ENCODE data around the gene ZNF610. TPM values are rescaled to one million over a fixed set of nuclear protein-coding genes. Genes with fewer than 3 reads are reported as not detected.

The ZNF610 gene
- polyA plus RNA-seq, 1 experiment, result 1.4 TPM

DNA sequence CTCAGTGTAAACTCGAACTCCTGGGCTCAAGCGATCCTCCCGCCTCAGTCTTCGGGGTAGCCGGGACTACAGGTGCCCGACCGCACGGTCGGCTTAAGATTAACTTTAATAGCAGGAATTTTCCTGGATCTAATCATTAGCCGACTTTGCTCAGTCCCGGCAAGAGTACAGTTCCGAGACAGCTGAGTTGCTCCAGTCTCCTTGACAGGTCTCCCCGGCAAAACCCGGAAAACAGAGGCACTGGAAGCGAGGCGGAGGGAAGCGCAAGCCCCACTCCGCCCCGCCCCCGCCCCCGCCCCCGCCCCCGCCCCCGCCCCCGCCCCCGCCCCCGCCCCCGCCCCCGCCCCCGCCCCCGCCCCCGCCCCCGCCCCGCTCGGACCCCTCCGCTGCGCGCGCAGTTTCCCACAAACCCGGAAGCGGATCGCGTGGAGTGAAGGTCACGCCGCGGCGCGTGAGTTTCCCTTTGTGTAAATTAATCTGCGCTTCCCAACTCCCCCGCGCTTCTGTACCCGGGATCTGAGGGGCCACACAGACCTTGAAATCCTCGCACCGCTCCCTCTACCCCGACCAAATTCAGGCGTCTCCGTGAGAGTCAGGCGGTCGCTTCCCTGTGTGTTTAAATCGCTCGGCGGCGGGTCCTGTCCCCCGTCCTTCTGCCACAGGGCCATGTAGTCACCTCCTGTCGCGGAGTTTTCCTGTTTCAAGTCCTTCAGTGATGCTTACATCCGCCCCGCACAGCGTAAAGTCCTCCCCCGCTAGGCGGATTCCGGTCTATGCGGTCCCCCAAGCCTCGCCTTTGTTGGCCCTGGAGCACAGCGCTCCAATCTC is 39.1 kb upstream of the ZNF610 start, which contains the start of gene ZNF480:
Gene ZNF480 (plus strand): TSS at position 397 of the 828 bp plus-strand sequence. CDS start 3,244 bp downstream, outside the sequence.
- Histone ChIP-seq H3K27me3 (ENCODE audit: control insufficient read depth, insufficient read depth, low read length) (no peaks in the 10 kb centered on the region), H3K4me3 (ENCODE audit: low read depth, low read length) (peak within 1 kb of the TSS; percentile 99), H3K36me3 (ENCODE audit: control insufficient read depth, insufficient read depth, low read length) (peaks cover 9% of the 10 kb centered on the region)
- TF ChIP-seq, protein P1, sequence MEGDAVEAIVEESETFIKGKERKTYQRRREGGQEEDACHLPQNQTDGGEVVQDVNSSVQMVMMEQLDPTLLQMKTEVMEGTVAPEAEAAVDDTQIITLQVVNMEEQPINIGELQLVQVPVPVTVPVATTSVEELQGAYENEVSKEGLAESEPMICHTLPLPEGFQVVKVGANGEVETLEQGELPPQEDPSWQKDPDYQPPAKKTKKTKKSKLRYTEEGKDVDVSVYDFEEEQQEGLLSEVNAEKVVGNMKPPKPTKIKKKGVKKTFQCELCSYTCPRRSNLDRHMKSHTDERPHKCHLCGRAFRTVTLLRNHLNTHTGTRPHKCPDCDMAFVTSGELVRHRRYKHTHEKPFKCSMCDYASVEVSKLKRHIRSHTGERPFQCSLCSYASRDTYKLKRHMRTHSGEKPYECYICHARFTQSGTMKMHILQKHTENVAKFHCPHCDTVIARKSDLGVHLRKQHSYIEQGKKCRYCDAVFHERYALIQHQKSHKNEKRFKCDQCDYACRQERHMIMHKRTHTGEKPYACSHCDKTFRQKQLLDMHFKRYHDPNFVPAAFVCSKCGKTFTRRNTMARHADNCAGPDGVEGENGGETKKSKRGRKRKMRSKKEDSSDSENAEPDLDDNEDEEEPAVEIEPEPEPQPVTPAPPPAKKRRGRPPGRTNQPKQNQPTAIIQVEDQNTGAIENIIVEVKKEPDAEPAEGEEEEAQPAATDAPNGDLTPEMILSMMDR (IDR thresholded peaks at IDR 0.05; ENCODE audit: insufficient read depth, low read depth, low read length), result peak; percentile 30; the same call in 1 of the 2 replicates
- ChIA-PET CTCF (no interaction called here), POLR2A (no interaction called here)
- peak; percentile 8 for DNase-seq (ENCODE audit: low read depth)

DNA sequence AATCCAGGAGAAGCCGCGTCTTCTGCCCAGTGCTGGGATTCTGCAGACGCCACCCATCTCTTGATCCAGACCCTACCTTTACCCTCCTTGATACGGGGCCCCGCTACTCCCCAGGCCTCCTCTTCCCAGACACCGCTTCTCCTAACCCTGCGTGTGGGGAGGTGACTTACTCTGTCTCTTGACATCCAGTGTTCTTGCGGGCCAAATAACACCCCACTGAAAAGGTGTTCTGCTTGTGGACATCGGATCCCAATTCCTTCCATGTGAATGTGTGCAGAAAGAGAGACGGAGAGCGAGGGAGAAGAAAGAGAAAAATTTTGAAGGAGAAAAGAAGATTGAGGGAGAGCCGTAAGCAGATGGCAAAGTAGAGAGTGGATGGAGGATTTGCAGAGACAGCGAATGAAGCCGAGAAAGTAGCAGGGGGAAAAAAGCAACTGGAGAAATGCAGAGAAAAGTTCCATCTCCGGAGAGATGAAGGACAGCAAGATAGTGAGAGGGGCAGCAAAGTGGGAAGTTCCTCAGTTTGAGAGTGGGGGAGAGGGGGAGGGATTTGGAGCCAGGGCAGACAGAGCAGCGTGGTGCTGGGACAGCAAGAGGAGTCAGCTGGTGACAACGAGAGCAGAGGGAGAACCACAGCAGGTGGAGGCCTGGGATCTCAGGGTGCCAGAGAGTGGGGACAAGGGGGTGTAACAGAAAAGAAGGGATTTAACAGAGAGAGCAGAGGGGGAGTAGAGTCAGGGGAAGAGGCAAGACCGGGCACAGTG is 38.3 kb upstream of the ZNF610 start:
- no peaks in the 10 kb centered on the region for H3K27me3 ChIP-seq (ENCODE audit: control insufficient read depth, insufficient read depth, low read length)
- DNase-seq (ENCODE audit: low read depth), result no peak
- peaks cover 10% of the 10 kb centered on the region for H3K36me3 ChIP-seq (ENCODE audit: control insufficient read depth, insufficient read depth, low read length)
- CTCF ChIA-PET, result no interaction called here
- POLR2A ChIA-PET, result no interaction called here
- TF ChIP-seq, protein P1 (IDR thresholded peaks at IDR 0.05; ENCODE audit: insufficient read depth, low read depth, low read length), result no peak; the same call in 1 of the 2 replicates
- H3K4me3 ChIP-seq (ENCODE audit: low read depth, low read length), result peak overlapping the region; percentile 99

DNA sequence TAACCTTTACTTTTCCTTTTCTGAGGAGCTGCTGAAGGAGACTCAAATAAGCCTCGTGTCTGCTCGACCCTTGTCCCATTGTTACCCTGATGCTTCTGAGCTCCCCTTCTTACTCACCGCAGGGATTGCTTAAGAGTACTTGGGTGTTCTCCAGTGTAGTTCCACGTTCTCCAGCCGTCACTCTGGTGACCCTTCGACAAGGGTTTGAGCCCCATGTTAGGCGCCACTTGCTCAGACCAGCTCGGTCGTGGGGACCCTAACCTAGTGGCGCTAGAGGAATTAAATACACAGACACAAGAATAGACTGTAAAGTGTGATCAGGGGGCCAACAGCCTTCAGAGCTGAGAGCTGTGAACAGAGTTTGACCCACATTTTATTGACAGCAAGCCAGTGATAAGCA is 28.8 kb upstream of the ZNF610 start:
- Histone ChIP-seq H3K4me3 (ENCODE audit: low read depth, low read length) (no peak overlapping the region), H3K36me3 (ENCODE audit: control insufficient read depth, insufficient read depth, low read length) (peaks cover 9% of the 10 kb centered on the region), H3K27me3 (ENCODE audit: control insufficient read depth, insufficient read depth, low read length) (no peaks in the 10 kb centered on the region)
- CTCF ChIA-PET, result no interaction called here
- DNase-seq (ENCODE audit: low read depth), result no peak
- TF ChIP-seq, protein P1 (IDR thresholded peaks at IDR 0.05; ENCODE audit: insufficient read depth, low read depth, low read length), result no peak
- POLR2A ChIA-PET, result no interaction called here

GRCh38 chr19:52322429-52322828 is 13.6 kb upstream of the ZNF610 start:
- CTCF ChIA-PET, result no interaction called here
- H3K4me3 ChIP-seq (ENCODE audit: low read depth, low read length), result no peak overlapping the region
- TF ChIP-seq, protein P1 (IDR thresholded peaks at IDR 0.05; ENCODE audit: insufficient read depth, low read depth, low read length), result no peak
- POLR2A ChIA-PET, result no interaction called here
- peaks cover 5% of the 10 kb centered on the region for H3K36me3 ChIP-seq (ENCODE audit: control insufficient read depth, insufficient read depth, low read length)
- DNase-seq (ENCODE audit: low read depth), result no peak
- no peaks in the 10 kb centered on the region for H3K27me3 ChIP-seq (ENCODE audit: control insufficient read depth, insufficient read depth, low read length)

DNA sequence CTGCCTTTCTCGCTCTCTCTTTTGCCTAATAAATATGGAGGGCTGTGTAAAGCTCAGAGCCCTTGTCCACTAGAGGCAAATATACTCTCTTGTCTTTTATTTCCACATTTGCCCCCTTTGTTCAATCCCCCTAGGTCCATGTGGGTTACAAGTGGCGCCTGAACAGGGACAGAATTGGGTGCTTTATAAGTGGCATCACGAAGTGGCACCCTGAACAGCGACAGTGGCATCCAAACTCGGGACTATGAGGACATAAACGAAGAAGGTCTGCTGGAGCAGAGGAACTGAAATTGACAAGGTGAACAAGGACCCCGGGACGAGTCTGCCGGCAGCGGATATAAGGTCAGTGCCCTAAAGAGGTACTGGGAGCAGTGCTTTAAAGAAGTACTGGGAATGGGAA is 4.3 kb upstream of the ZNF610 start:
- POLR2A ChIA-PET, result no interaction called here
- H3K4me3 ChIP-seq (ENCODE audit: low read depth, low read length), result no peak overlapping the region
- H3K36me3 ChIP-seq (ENCODE audit: control insufficient read depth, insufficient read depth, low read length), result no peaks in the 10 kb centered on the region
- CTCF ChIA-PET, result no interaction called here
- H3K27me3 ChIP-seq (ENCODE audit: control insufficient read depth, insufficient read depth, low read length), result no peaks in the 10 kb centered on the region
- TF ChIP-seq, protein P1 (IDR thresholded peaks at IDR 0.05; ENCODE audit: insufficient read depth, low read depth, low read length), result no peak
- no peak for DNase-seq (ENCODE audit: low read depth)

All from BJ (cell line).